GM23338 (cell line): ENCODE measurements around the gene CLSTN2. TPM values are rescaled to one million over a fixed set of nuclear protein-coding genes. Genes with fewer than 3 reads are reported as not detected.

Experiments used
- ATAC-seq: fragments of 200-7000 bp; cut with Tn5 transposase; 3 replicates; pipeline ENCODE4 v1.9.1; 2020
- DNase-seq: peaks from one replicate; pipeline ENCODE4 v3.0.0-alpha.2; 2015; ENCODE audit warnings: low spot score
- H2AFZ ChIP-seq: fragments of 200-600 bp; sonication (generic); 2 replicates; pipeline ENCODE4 v1.8.0; 2016; ENCODE audit warnings: antibody characterized with exemption, mild to moderate bottlenecking, moderate library complexity
- H3F3A ChIP-seq: fragments of 200-600 bp; sonication (generic); replicated peaks from 2 replicates; pipeline ENCODE4 v1.8.0; 2017; ENCODE audit warnings: antibody characterized with exemption, mixed run types, low read depth
- H3K27ac ChIP-seq: fragments of 200-600 bp; sonication (generic); 2 replicates; pipeline ENCODE4 v1.6.1; 2016; ENCODE audit warnings: low read depth
- H3K27me3 ChIP-seq: fragments of 200-600 bp; sonication (generic); 2 replicates; pipeline ENCODE4 v1.8.0; 2016; ENCODE audit warnings: mild to moderate bottlenecking, mixed run types, moderate library complexity; ENCODE audit not compliant: insufficient read depth
- H3K36me3 ChIP-seq: fragments of 200-600 bp; sonication (generic); 2 replicates; pipeline ENCODE4 v1.8.0; 2016; ENCODE audit warnings: mild to moderate bottlenecking; ENCODE audit not compliant: insufficient read depth
- H3K4me1 ChIP-seq: fragments of 200-600 bp; sonication (generic); 2 replicates; pipeline ENCODE4 v1.8.0; 2016; ENCODE audit warnings: mild to moderate bottlenecking, moderate library complexity; ENCODE audit not compliant: insufficient read depth
- H3K4me2 ChIP-seq: fragments of 200-600 bp; sonication (generic); 2 replicates; pipeline ENCODE4 v1.7.1; 2017; ENCODE audit warnings: mixed run types
- H3K4me3 ChIP-seq: fragments of 200-600 bp; sonication (generic); 2 replicates; pipeline ENCODE4 v1.6.1; 2016; ENCODE audit warnings: mixed run types
- H3K79me2 ChIP-seq: fragments of 200-600 bp; sonication (generic); replicated peaks from 2 replicates; pipeline ENCODE4 v1.8.0; 2017; ENCODE audit warnings: mild to moderate bottlenecking; ENCODE audit not compliant: insufficient read depth
- H3K9me2 ChIP-seq: fragments of 200-600 bp; sonication (generic); 2 replicates; pipeline ENCODE4 v1.8.0; 2017; ENCODE audit not compliant: insufficient read depth
- H4K20me1 ChIP-seq: fragments of 200-600 bp; sonication (generic); replicated peaks from 2 replicates; pipeline ENCODE4 v1.8.0; 2017; ENCODE audit warnings: mild to moderate bottlenecking; ENCODE audit not compliant: insufficient read depth
- H3K27ac Mint-ChIP-seq: 2 replicates; pipeline ENCODE4 v1.8.0; 2020; ENCODE audit warnings: inconsistent platforms, mild to moderate bottlenecking, moderate library complexity, mixed read lengths
- H3K27me3 Mint-ChIP-seq: 3 replicates; pipeline ENCODE4 v1.8.0; 2022; ENCODE audit warnings: low read depth, mild to moderate bottlenecking, moderate library complexity, mixed read lengths, inconsistent platforms; ENCODE audit not compliant: insufficient read depth, poor library complexity
- H3K36me3 Mint-ChIP-seq: 3 replicates; pipeline ENCODE4 v1.8.0; 2021; ENCODE audit warnings: low read depth, mild to moderate bottlenecking, inconsistent platforms, moderate library complexity, mixed read lengths
- H3K4me1 Mint-ChIP-seq: 3 replicates; pipeline ENCODE4 v1.8.0; 2020; ENCODE audit warnings: mild to moderate bottlenecking, inconsistent platforms, mixed read lengths
- H3K4me3 Mint-ChIP-seq: 3 replicates; pipeline ENCODE4 v1.8.0; 2021; ENCODE audit warnings: moderate library complexity, mild to moderate bottlenecking, inconsistent platforms, mixed read lengths
- H3K9me3 Mint-ChIP-seq: 3 replicates; pipeline ENCODE4 v1.8.0; 2020; ENCODE audit warnings: moderate library complexity, mild to moderate bottlenecking, inconsistent platforms, mixed read lengths
- CREB1 ChIP-seq: fragments of 250-450 bp; sonication (Bioruptor Pico); IDR thresholded peaks from 2 replicates; pipeline ENCODE4 v1.5.0; 2020; ENCODE audit warnings: low read depth, mild to moderate bottlenecking, moderate library complexity
- CTCF ChIP-seq, 2 experiments: fragments of 200-600 bp in 1 of 2; sonication (generic) in 1 of 2; conservative IDR thresholded peaks; 2 replicates each; pipeline versions ENCODE4 v1.5.1 to v1.6.1; 2016 to 2017; ENCODE audit warnings: antibody characterized with exemption in 2 of 2, low read depth in 2 of 2, mild to moderate bottlenecking in 2 of 2, moderate library complexity in 1 of 2
- EZH2 ChIP-seq: fragments of 200-600 bp; sonication (generic); IDR thresholded peaks from one replicate; pipeline ENCODE4 v1.8.0; 2017; ENCODE audit warnings: antibody characterized with exemption, mild to moderate bottlenecking, low read depth; ENCODE audit not compliant: unreplicated experiment
- EZH2phosphoT487 ChIP-seq: fragments of 200-600 bp; sonication (generic); IDR thresholded peaks from one replicate; pipeline ENCODE4 v1.8.1; 2018; ENCODE audit warnings: antibody characterized with exemption; ENCODE audit not compliant: unreplicated experiment
- JUNB ChIP-seq: IDR thresholded peaks from one replicate; pipeline ENCODE4 v1.6.1; 2016; ENCODE audit warnings: antibody characterized with exemption; ENCODE audit not compliant: unreplicated experiment
- NANOG ChIP-seq: IDR thresholded peaks from 2 replicates; pipeline ENCODE4 v1.6.1; 2016; ENCODE audit warnings: antibody characterized with exemption, borderline replicate concordance
- POLR2AphosphoS5 ChIP-seq: IDR thresholded peaks from 2 replicates; pipeline ENCODE4 v1.6.1; 2016; ENCODE audit warnings: antibody characterized with exemption, low read depth
- STAT1 ChIP-seq: IDR thresholded peaks from one replicate; pipeline ENCODE4 v1.6.1; 2016; ENCODE audit warnings: antibody characterized with exemption; ENCODE audit not compliant: unreplicated experiment
- ZNF114 ChIP-seq: fragments of 250-450 bp; sonication (Bioruptor Pico); IDR thresholded peaks from 2 replicates; pipeline ENCODE4 v1.5.0; 2020; ENCODE audit warnings: mild to moderate bottlenecking, moderate library complexity
- ZNF331 ChIP-seq: fragments of 250-450 bp; sonication (Bioruptor Pico); IDR thresholded peaks from 2 replicates; pipeline ENCODE4 v1.5.0; 2020; ENCODE audit warnings: low read depth, mild to moderate bottlenecking, moderate library complexity
- ZNF462 ChIP-seq: fragments of 250-450 bp; sonication (Bioruptor Pico); IDR thresholded peaks from 2 replicates; pipeline ENCODE4 v1.5.0; 2020; ENCODE audit warnings: mild to moderate bottlenecking, moderate library complexity
- polyA plus RNA-seq: library from polyadenylated mRNA; unstranded; fragments of >200 nt; fragmentation: Nextera tagmentation; extraction: Ambion mirVana; gene quantifications from 2 replicates; pipeline ENCODE4 v1.2.1, GENCODE V29; 2016
- total RNA-seq: library from RNA; depleted of rRNA; stranded (reverse); fragments of >200 nt; shearing (Covaris generic); gene quantifications from 2 replicates; pipeline ENCODE4 v1.2.3, GENCODE V29; 2014
- TF ChIP-seq, protein P1 (sequence below): IDR thresholded peaks from 2 replicates; pipeline ENCODE4 v1.6.1; 2016; ENCODE audit warnings: antibody characterized with exemption
- TF ChIP-seq, protein P2 (sequence below): IDR thresholded peaks from one replicate; pipeline ENCODE4 v1.6.1; 2018; ENCODE audit warnings: antibody characterized with exemption; ENCODE audit not compliant: unreplicated experiment

CLSTN2 gene
- total and polyA plus RNA-seq, 2 experiments from 2014 or later: 0.11 to 0.83 TPM

DNA sequence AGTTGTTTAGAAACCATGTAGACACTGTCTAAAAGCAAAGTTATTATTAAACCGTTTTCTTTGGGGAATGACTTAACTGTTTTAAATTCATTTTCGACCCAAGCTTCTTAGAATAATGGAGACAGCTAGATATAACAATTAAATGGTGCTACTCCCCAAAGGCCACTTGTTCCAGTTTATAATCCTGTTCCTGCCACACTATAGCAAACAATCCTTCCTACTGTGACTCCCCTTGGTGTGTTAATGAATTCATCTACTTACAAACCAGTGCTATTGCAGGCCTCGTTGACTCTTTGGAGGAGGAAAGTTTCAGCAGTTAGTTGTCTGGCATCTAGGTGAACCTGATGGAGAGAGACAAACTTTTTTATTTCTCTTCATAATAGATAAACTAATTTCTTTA is 25.2 kb upstream of the CLSTN2 start (continued):
- TF ChIP-seq JUNB: no peak

GRCh38 chr3:139916271-139916670 is 18.7 kb upstream of the CLSTN2 start:
- Histone ChIP-seq H3K4me1 (no peaks in the 10 kb centered on the region), H2AFZ (no peak overlapping the region), H3K4me3 (no peak overlapping the region), H3K9me2 (peaks cover 9% of the 10 kb centered on the region; the same call in 1 of the 2 replicates), H3K27me3 (no peaks in the 10 kb centered on the region), H4K20me1 (no peaks in the 10 kb centered on the region), H3K36me3 (no peaks in the 10 kb centered on the region), H3K27ac (no peak overlapping the region), H3K4me2 (no peak overlapping the region), H3F3A (no peaks in the 10 kb centered on the region), H3K79me2 (no peaks in the 10 kb centered on the region)
- no peak for ATAC-seq
- DNase-seq: no peak
- no peaks in the 10 kb centered on the region; the same call in 1 of the 3 replicates for H3K9me3 Mint-ChIP-seq
- H3K4me3 Mint-ChIP-seq: no peak overlapping the region
- H3K36me3 Mint-ChIP-seq: no peaks in the 10 kb centered on the region
- H3K27me3 Mint-ChIP-seq: peaks cover 7% of the 10 kb centered on the region
- peaks cover 5% of the 10 kb centered on the region; the same call in 1 of the 3 replicates for H3K4me1 Mint-ChIP-seq
- TF ChIP-seq EZH2phosphoT487: no peak
- TF ChIP-seq, protein P1, sequence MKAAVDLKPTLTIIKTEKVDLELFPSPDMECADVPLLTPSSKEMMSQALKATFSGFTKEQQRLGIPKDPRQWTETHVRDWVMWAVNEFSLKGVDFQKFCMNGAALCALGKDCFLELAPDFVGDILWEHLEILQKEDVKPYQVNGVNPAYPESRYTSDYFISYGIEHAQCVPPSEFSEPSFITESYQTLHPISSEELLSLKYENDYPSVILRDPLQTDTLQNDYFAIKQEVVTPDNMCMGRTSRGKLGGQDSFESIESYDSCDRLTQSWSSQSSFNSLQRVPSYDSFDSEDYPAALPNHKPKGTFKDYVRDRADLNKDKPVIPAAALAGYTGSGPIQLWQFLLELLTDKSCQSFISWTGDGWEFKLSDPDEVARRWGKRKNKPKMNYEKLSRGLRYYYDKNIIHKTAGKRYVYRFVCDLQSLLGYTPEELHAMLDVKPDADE: no peak
- TF ChIP-seq ZNF462 (CRISPR knock-in tag): no peak
- TF ChIP-seq POLR2AphosphoS5: no peak
- TF ChIP-seq, protein P2, sequence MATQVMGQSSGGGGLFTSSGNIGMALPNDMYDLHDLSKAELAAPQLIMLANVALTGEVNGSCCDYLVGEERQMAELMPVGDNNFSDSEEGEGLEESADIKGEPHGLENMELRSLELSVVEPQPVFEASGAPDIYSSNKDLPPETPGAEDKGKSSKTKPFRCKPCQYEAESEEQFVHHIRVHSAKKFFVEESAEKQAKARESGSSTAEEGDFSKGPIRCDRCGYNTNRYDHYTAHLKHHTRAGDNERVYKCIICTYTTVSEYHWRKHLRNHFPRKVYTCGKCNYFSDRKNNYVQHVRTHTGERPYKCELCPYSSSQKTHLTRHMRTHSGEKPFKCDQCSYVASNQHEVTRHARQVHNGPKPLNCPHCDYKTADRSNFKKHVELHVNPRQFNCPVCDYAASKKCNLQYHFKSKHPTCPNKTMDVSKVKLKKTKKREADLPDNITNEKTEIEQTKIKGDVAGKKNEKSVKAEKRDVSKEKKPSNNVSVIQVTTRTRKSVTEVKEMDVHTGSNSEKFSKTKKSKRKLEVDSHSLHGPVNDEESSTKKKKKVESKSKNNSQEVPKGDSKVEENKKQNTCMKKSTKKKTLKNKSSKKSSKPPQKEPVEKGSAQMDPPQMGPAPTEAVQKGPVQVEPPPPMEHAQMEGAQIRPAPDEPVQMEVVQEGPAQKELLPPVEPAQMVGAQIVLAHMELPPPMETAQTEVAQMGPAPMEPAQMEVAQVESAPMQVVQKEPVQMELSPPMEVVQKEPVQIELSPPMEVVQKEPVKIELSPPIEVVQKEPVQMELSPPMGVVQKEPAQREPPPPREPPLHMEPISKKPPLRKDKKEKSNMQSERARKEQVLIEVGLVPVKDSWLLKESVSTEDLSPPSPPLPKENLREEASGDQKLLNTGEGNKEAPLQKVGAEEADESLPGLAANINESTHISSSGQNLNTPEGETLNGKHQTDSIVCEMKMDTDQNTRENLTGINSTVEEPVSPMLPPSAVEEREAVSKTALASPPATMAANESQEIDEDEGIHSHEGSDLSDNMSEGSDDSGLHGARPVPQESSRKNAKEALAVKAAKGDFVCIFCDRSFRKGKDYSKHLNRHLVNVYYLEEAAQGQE: no peak
- TF ChIP-seq ZNF114 (CRISPR knock-in tag): no peak
- no peak for TF ChIP-seq EZH2
- no peak for TF ChIP-seq NANOG
- TF ChIP-seq ZNF331 (CRISPR knock-in tag): no peak
- no peak for TF ChIP-seq CTCF (conservative IDR thresholded peaks at IDR 0.05; ENCODE audit: low read depth in 2 of 2)
- TF ChIP-seq JUNB: no peak
- TF ChIP-seq STAT1: no peak
- no peak for TF ChIP-seq CREB1 (CRISPR knock-in tag)
- no peak overlapping the region for H3K27ac Mint-ChIP-seq
